ENCODE data around the gene CETP.

GRCh38 chr16:57032346-57032745, 70.6 kb downstream of the CETP start:
- TF ChIP-seq CTCF (IDR thresholded peaks at IDR 0.05) (no peak), POLR2A (IDR thresholded peaks at IDR 0.05) (no peak), POLR2AphosphoS5 (IDR thresholded peaks at IDR 0.05) (no peak)
